ENCODE results near the gene KRTAP29-1. TPM values are rescaled to one million over a fixed set of nuclear protein-coding genes. Genes with fewer than 3 reads are reported as not detected.

KRTAP29-1 gene
- total and polyA plus RNA-seq, 2 experiments from 2014 or later = not detected

- H3K79me2 ChIP-seq (replicated peaks; ENCODE audit: insufficient read depth) = no peaks in the 10 kb centered on the region
- peaks cover 2% of the 10 kb centered on the region; the same call in 1 of the 3 replicates for H3K9me3 Mint-ChIP-seq
- H3K4me1 Mint-ChIP-seq = no peaks in the 10 kb centered on the region
- H3K36me3 ChIP-seq (ENCODE audit: insufficient read depth) = no peaks in the 10 kb centered on the region
- no peak for TF ChIP-seq CREB1 (CRISPR knock-in tag; IDR thresholded peaks at IDR 0.05; ENCODE audit: low read depth)
- TF ChIP-seq EZH2 (IDR thresholded peaks at IDR 0.05; ENCODE audit: low read depth, unreplicated experiment) = no peak
- TF ChIP-seq ZNF331 (CRISPR knock-in tag; IDR thresholded peaks at IDR 0.05; ENCODE audit: low read depth) = no peak
- no peak for ATAC-seq
- no peak overlapping the region for H2AFZ ChIP-seq
- no peaks in the 10 kb centered on the region; the same call in 1 of the 2 replicates for H3K9me2 ChIP-seq (ENCODE audit: insufficient read depth)
- H3K27ac Mint-ChIP-seq = no peak overlapping the region
- no peak for DNase-seq (ENCODE audit: low spot score)
- no peaks in the 10 kb centered on the region for H3F3A ChIP-seq (replicated peaks; ENCODE audit: low read depth)
- H3K4me2 ChIP-seq = no peak overlapping the region
- no peaks in the 10 kb centered on the region for H3K4me1 ChIP-seq (ENCODE audit: insufficient read depth)
- H3K4me3 ChIP-seq = no peak overlapping the region
- peaks cover 6% of the 10 kb centered on the region for H3K27me3 Mint-ChIP-seq (ENCODE audit: insufficient read depth, low read depth, poor library complexity)
- H3K27ac ChIP-seq (ENCODE audit: low read depth) = no peak overlapping the region
- no peak overlapping the region for H3K4me3 Mint-ChIP-seq
- no peaks in the 10 kb centered on the region for H3K27me3 ChIP-seq (ENCODE audit: insufficient read depth)
- H3K36me3 Mint-ChIP-seq (ENCODE audit: low read depth) = no peaks in the 10 kb centered on the region
- H4K20me1 ChIP-seq (replicated peaks; ENCODE audit: insufficient read depth) = no peaks in the 10 kb centered on the region
Observed at GRCh38 chr17:41334385-41335305, 32.0 kb upstream of the KRTAP29-1 start.

GRCh38 chr17:41333836-41334235 lies 31.2 kb upstream of the KRTAP29-1 start:
- no peak overlapping the region for H3K27ac ChIP-seq (ENCODE audit: low read depth)
- Mint-ChIP-seq H3K36me3 (ENCODE audit: low read depth) (no peaks in the 10 kb centered on the region), H3K9me3 (peaks cover 2% of the 10 kb centered on the region; the same call in 1 of the 3 replicates), H3K4me1 (no peaks in the 10 kb centered on the region), H3K27ac (no peak overlapping the region), H3K4me3 (no peak overlapping the region), H3K27me3 (ENCODE audit: insufficient read depth, low read depth, poor library complexity) (peaks cover 8% of the 10 kb centered on the region)
- ATAC-seq (no peak), DNase-seq (ENCODE audit: low spot score) (no peak)
- no peaks in the 10 kb centered on the region for H3K4me1 ChIP-seq (ENCODE audit: insufficient read depth)
- no peaks in the 10 kb centered on the region for H3K36me3 ChIP-seq (ENCODE audit: insufficient read depth)
- no peaks in the 10 kb centered on the region for H4K20me1 ChIP-seq (replicated peaks; ENCODE audit: insufficient read depth)
- no peaks in the 10 kb centered on the region for H3F3A ChIP-seq (replicated peaks; ENCODE audit: low read depth)
- TF ChIP-seq ZNF114 (CRISPR knock-in tag; IDR thresholded peaks at IDR 0.05) (no peak), STAT1 (IDR thresholded peaks at IDR 0.05; ENCODE audit: unreplicated experiment) (no peak), ETS1 (IDR thresholded peaks at IDR 0.05) (no peak)
- no peak overlapping the region for H3K4me3 ChIP-seq
- H3K9me2 ChIP-seq (ENCODE audit: insufficient read depth) = no peaks in the 10 kb centered on the region; the same call in 1 of the 2 replicates
- H3K27me3 ChIP-seq (ENCODE audit: insufficient read depth) = no peaks in the 10 kb centered on the region
- H2AFZ ChIP-seq = no peak overlapping the region
- H3K79me2 ChIP-seq (replicated peaks; ENCODE audit: insufficient read depth) = no peaks in the 10 kb centered on the region
- no peak overlapping the region for H3K4me2 ChIP-seq

- no peak overlapping the region for H2AFZ ChIP-seq
- Mint-ChIP-seq H3K9me3 (peaks cover 2% of the 10 kb centered on the region; the same call in 1 of the 3 replicates), H3K4me3 (no peak overlapping the region), H3K27ac (no peak overlapping the region), H3K4me1 (no peaks in the 10 kb centered on the region), H3K27me3 (ENCODE audit: insufficient read depth, low read depth, poor library complexity) (peaks cover 8% of the 10 kb centered on the region), H3K36me3 (ENCODE audit: low read depth) (no peaks in the 10 kb centered on the region)
- H3K4me3 ChIP-seq = no peak overlapping the region
- no peaks in the 10 kb centered on the region for H3K27me3 ChIP-seq (ENCODE audit: insufficient read depth)
- H3K27ac ChIP-seq (ENCODE audit: low read depth) = no peak overlapping the region
- H3K9me2 ChIP-seq (ENCODE audit: insufficient read depth) = no peaks in the 10 kb centered on the region; the same call in 1 of the 2 replicates
- DNase-seq (ENCODE audit: low spot score) = no peak
- no peaks in the 10 kb centered on the region for H4K20me1 ChIP-seq (replicated peaks; ENCODE audit: insufficient read depth)
- no peaks in the 10 kb centered on the region for H3K79me2 ChIP-seq (replicated peaks; ENCODE audit: insufficient read depth)
- no peaks in the 10 kb centered on the region for H3F3A ChIP-seq (replicated peaks; ENCODE audit: low read depth)
- H3K4me2 ChIP-seq = no peak overlapping the region
- no peak for TF ChIP-seq CREB1 (CRISPR knock-in tag; IDR thresholded peaks at IDR 0.05; ENCODE audit: low read depth)
- H3K4me1 ChIP-seq (ENCODE audit: insufficient read depth) = no peaks in the 10 kb centered on the region
- ATAC-seq = no peak
- no peaks in the 10 kb centered on the region for H3K36me3 ChIP-seq (ENCODE audit: insufficient read depth)
Observed at GRCh38 chr17:41333098-41333497, 30.4 kb upstream of the KRTAP29-1 start.
